Mesenteric fat pad (tissue), 1 donor: ENCODE results near the gene MED12. TPM values are rescaled to one million over a fixed set of nuclear protein-coding genes. Genes with fewer than 3 reads are reported as not detected.
"Not testable (repeated sequence)": the region's sequence is repeated elsewhere in the genome, so short reads cannot be mapped to it uniquely, and the experiment has no call there.

Source experiments
- DNase-seq: peaks from one replicate; pipeline ENCODE4 v3.0.0-alpha.2; 2020; ENCODE audit warnings: low spot score
- total RNA-seq: library from RNA; stranded (reverse); fragmentation: NEBNext Ultra II Directional; extraction: Animal tissue kit (Norgen Biotek cat#: 25700); gene quantifications from one replicate; pipeline ENCODE4 v1.2.1, GENCODE V29; 2021
- donor health status: DM: yes; HTN: yes; CAD: no.

MED12 gene
- total RNA-seq, 1 donor from 2014 or later: 46.7 TPM

DNA sequence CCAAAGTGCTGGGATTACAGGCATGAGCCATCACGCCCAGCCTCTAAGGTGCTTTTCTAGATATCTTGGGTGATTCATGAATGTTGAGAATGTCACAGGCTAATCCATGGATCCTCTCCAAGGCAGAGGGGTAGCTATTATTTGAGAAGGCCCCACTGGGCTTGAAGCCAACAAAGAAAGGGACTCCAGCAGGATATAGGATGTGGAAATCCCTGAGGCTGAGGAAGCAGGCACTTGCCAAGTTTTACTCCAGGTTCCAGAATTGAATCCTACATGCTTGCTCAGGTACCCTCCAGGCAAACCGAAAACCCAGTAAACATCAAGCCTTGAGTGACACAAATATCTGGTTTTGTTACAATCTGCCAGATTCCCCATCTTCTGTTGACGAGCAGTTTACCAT is 42.1 kb downstream of the MED12 start:
- DNase-seq: no peak

- peak; percentile 73 for DNase-seq
Observed at GRCh38 chrX:71162981-71163380, 44.6 kb downstream of the MED12 start.

DNA sequence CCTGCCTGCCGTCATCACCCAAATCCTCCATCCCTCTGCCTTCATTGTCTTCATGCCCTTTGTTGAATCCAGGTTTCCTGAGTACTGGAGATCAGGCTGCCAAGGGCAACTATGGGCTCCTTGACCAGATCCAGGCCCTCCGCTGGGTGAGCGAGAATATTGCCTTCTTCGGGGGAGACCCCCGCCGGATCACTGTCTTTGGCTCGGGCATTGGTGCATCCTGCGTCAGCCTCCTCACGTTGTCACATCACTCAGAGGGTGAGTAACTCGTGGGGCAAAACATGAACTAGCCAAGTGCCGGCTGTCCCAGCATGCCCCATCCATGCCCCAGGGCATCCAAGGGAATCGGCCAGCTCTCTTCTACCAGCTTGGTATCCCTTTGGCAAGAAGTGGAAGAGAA is 45.7 kb downstream of the MED12 start:
- DNase-seq: peak; percentile 72

DNA sequence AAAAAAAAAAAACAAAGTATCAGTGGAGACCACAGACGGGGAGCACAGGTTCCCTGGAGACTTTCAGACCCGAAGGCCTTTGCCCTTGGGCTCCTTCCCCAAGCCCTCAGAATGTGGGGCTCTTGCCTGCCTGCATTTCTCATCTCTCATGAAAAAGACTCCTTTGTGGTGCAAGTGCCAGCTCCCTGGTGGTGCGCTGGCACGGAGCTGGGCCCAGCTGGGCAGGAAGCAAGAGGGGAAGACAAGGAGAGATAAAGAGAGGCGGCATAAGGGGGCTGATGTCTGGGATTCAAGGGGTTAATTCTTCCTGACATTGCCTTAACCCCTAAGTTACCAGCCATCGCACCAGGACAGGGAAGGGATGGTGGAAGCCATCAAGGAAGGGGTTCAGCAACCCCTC is 48.1 kb downstream of the MED12 start:
- DNase-seq: peak; percentile 72

- DNase-seq: peak; percentile 82
Observed at GRCh38 chrX:71167031-71167781, 48.8 kb downstream of the MED12 start.

GRCh38 chrX:71168134-71168533 is 49.7 kb downstream of the MED12 start:
- DNase-seq: peak; percentile 53

DNA sequence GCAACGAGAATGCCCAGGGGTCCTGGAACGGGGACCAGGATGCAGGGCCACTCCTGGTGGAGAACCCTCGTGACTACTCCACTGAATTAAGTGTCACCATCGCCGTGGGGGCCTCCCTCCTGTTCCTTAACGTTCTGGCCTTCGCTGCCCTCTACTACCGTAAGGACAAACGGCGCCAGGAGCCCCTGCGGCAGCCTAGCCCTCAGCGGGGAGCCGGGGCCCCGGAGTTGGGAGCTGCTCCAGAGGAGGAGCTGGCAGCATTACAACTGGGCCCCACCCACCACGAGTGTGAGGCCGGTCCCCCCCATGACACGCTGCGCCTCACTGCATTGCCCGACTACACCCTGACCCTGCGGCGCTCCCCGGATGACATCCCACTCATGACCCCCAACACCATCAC is 51.2 kb downstream of the MED12 start:
- peak; percentile 88 for DNase-seq

- peak; percentile 11 for DNase-seq
Observed at GRCh38 chrX:71170660-71171059, 52.3 kb downstream of the MED12 start.

- DNase-seq: peak; percentile 59
Observed at GRCh38 chrX:71171110-71171801, 52.9 kb downstream of the MED12 start.

DNA sequence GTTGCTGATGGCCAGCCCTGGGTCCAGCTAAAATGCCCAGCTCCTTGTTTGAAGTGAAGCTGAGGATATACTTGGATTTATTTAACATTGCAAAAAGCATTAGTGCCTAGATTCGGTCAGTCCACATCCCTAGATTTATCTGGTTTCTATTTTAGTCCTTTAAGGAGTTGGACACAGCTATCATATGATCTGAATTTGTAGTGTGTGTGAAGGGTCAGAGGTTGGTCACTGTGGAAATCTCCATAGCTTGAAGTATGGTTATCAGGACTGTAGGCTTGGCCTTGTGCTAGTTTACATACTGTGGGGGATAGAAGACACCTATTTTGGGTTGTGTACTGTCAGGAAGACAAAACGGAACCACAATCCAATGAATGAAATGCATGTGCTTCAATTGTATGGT is 55.0 kb downstream of the MED12 start:
- DNase-seq: peak; percentile 11

- DNase-seq: no peak
Observed at GRCh38 chrX:71174795-71175194, 56.4 kb downstream of the MED12 start.

- DNase-seq: no peak
Observed at GRCh38 chrX:71175531-71175930, 57.1 kb downstream of the MED12 start.

DNA sequence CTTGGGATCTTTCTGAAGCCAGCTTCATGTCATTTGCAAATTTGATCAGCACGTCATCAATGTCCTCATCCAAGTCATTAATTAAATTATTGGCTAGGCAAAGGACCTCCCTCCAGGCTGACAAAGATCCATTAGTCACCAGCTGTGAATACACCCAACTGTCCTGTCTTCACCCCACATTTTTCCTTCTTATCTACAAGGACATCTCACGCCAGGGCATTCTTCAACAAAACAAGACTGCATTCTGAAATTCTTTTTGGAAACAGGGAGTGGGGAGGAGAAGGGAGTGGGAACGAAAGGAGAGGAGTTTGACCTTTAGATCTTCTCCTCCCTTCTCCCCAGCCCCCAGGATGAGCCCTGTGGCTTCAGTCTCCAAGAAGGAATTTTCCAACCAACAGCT is 58.9 kb downstream of the MED12 start:
- no peak for DNase-seq

- DNase-seq: no peak
Observed at GRCh38 chrX:71178908-71179307, 60.5 kb downstream of the MED12 start.

DNA sequence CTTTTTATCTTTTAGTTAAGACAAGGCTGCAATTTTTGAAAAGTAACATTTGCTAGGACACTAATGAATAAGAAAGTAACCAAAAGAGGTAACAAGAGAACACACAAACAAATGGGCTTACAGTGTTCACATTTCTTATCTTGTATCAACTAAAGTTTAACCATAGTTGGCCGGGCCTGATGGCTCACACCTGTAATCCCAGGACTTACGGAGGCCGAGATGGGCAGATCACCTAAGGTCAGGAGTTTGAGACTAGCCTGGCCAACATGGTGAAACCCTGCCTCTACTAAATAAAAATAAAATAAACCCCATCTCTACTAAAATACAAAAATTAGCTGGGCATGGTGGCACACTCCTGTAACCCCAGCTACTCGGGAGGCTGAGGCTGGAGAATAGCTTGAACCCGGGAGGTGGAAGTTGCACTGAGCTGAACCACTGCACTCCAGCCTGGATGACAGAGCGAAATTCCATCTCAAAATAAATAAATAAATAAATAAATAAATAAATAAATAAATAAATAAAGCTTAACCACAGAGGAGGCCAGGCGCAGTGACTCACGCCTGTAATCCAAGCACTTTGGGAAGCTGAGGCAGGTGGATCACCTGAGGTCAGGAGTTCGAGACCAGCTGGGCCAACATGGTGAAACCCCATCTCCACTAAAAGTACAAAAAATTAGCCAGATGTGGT is 62.3 kb downstream of the MED12 start:
- not testable (repeated sequence) for DNase-seq

- no peak for DNase-seq
Observed at GRCh38 chrX:71181558-71181909, 63.1 kb downstream of the MED12 start.

GRCh38 chrX:71181910-71182799 is 63.8 kb downstream of the MED12 start:
- peak; percentile 92 for DNase-seq

DNA sequence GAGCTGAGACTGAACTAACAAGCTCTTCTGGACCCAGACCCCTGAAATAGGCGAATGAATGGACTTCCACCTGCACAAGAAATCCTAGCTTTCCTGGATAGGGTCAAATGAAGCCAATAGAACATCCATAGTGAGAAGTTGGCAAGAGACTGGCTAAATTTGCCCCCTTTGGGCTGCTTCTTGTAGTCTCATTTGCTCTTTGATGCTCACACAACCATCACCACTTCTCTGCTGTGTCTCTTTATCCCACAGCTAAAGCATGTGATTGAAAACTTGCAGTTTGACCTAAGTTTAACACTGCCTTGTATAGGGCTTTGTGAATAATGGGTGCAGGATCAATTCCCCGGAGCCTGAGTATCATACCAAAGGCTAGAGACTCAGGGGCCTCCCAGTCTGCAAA is 64.5 kb downstream of the MED12 start:
- DNase-seq: no peak

DNA sequence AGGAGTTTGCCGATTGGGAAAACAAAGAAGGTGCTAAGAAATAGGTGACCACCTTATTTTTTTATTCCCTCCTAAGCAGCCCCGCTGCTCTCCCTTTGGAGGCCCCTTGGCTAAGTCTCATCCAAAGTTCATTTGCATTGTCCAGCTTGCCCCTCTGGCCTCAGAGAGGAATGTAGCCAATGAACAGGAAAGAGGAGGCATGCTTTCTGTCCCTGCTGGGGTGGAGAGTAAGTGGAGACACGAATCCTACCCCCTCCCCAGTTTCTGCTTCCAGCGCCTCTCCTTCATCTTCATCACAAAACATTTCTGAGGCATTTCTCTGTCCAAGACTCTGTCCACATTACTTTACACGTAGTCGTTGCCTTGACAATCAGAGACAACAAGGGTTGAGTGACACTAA is 64.9 kb downstream of the MED12 start:
- no peak for DNase-seq

GRCh38 chrX:71184092-71184491 is 65.7 kb downstream of the MED12 start:
- no peak for DNase-seq

GRCh38 chrX:71184803-71185495 is 66.6 kb downstream of the MED12 start:
- DNase-seq: no peak
